ENCODE data around the gene DSG2. TPM values are rescaled to one million over a fixed set of nuclear protein-coding genes. Genes with fewer than 3 reads are reported as not detected.
"Not testable (repeated sequence)": the region's sequence is repeated elsewhere in the genome, so short reads cannot be mapped to it uniquely, and the experiment has no call there.

Gene DSG2
- total RNA-seq, 1 donor from 2014 or later = 37.1 TPM

GRCh38 chr18:31497404-31497835, 557 bp upstream of the DSG2 start:
- ATAC-seq (ENCODE audit: poor library complexity) (peak; percentile 50), DNase-seq (no peak)
- intact Hi-C loops (cut with DNase I) = loop anchor here (5.0 kb wide), 1 partner anchor 395 kb away; the partner anchor contains the start of gene DSC2

DNA sequence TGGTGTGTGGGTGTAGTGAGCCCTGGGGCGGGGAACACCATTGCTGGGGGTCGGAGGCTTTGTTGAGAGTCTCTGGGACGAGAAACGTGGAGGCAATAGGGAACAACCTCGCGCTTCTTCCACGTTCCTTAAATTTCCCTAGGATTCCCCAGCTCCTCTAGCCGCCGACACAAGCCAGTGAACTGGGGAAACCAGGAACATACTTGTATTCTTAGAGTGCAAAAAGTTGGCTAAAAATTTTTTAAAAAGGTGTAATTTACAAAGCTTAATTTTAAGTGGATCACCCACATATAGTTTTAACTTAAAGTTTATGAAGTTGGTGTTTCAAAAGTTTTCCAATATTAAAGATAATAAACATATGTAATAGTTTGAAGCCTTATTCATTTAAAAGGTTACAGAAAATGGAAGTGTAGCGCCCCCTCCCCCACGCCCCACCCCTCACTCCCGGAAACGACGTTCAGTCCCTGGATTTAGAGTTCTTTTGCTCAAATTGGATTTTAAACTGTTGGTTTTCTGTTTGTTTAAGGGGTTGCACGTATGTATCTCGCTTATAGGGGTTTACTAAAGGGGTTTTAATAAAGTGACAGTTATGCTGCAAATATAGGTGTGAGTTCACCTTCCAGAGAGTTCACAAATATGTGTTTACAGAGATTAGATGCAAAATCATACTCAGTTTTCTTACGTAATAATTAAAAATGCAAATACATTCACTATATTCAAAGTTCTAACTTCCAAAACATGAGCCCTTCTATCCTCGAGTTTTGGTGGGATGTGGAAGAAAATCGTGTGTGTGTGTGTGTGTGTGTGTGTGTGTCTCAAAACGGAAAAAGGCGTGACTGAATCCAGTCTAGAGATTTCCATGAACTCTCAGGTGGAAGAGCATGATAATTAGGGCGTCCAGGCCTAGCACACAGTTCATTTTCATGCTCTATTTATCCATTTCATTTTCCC, 872 bp downstream of the DSG2 start:
- DNase-seq = no peak
- intact Hi-C loops (cut with DNase I) = loop anchor here (5.0 kb wide), 1 partner anchor 397 kb away; the partner anchor contains the start of gene DSC2
- peak; percentile 28 for ATAC-seq (ENCODE audit: poor library complexity)

DNA sequence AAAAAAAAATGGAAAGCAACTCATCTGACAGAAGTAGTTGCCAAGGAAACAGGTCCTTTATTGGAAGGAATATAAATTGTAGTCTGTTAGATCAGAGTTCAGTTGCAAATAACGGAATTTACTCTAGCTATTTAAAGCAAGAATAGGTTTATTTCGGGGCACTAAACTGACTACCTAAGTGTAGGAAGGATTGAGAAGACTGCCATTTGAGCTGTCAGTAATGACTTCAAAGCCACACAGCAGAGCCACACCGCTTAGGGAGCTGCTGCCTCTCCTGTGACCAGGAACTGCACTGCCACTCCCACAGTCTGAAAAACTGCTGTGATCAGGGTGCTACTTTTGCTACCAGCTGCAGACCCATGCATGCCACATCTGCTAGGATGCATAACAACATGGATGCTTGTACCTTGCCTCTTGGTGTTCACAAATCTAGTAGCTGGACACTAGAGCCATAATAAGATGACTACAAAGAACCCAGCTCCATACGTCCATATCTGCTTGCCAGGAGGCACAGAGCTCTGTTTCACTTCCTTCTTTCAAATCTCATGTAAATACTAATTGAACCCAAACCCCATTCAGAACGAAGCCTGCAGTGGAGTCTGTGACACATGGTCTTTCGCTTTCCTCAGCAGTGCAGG, 2.2 kb downstream of the DSG2 start:
- ATAC-seq (ENCODE audit: poor library complexity) (no peak), DNase-seq (no peak)
- intact Hi-C loops (cut with DNase I) = loop anchor here (10.0 kb wide), 2 partner anchors 235 to 515 kb away; no protein-coding TSS in a partner anchor

DNA sequence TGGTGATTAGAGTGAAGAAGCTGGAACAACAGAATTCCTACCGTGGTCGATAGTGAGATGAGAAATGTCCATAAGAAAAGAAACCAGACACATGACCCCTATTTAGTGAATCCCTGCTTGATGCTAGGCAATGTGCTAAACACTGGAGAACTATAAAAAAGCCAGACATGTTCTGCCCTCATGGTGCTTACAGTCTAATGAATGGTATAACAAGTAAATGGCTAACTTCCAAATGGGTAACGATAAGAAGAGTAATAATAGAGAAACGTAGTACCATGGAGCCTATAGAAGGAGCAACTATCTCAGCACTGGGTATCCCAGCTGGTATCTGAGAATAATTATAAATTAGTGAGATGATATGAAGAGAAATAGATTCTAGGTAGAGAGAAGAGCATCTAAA, 5.0 kb downstream of the DSG2 start:
- ATAC-seq (ENCODE audit: poor library complexity) (no peak), DNase-seq (no peak)
- intact Hi-C loops (cut with DNase I) = loop anchor here (10.0 kb wide), 2 partner anchors 238 to 518 kb away; no protein-coding TSS in a partner anchor

GRCh38 chr18:31504455-31505147, 6.6 kb downstream of the DSG2 start:
- ATAC-seq (ENCODE audit: poor library complexity) (peak; percentile 15), DNase-seq (no peak)
- intact Hi-C loops (cut with DNase I) = loop anchor here (10.0 kb wide), 2 partner anchors 240 to 520 kb away; no protein-coding TSS in a partner anchor

- intact Hi-C loops (cut with DNase I) = loop anchor here (10.0 kb wide), 2 partner anchors 240 to 520 kb away; no protein-coding TSS in a partner anchor
- ATAC-seq (ENCODE audit: poor library complexity) (peak; percentile 29), DNase-seq (no peak)
Measured at GRCh38 chr18:31505156-31505555, 7.2 kb downstream of the DSG2 start.

DNA sequence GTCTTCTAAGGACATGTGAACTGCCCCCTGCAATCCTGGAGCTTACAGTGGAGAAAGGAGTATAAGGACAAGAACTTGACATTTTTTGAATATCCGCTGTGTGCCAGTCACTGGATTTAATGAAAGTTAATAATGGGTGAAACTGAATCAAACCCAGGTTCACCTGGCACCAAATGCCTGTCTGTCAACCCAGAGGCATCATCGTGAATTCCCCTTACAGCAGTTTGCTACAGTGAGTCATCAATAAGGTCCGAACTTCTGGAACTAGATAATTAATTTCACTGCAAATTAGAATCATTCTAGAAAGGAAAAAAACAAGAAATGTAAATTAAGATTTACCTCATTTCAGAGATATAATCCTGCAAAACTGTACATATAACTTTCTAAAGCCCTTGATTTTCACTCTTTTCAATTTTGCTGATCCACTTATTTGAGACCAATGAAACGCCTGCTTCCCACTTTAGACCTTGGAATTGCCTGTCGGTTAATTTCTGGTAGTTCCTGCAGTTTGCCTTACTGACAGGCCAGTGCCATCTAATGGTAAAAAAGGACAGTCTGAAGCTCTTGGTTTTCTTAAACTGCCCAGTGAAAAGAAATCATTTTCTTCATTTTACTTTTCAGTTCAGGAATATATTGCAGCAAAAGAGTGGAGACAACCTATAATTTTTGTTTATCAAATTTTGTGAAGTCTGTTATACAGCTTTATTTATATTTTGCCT, 8.2 kb downstream of the DSG2 start:
- intact Hi-C loops (cut with DNase I) = loop anchor here (10.0 kb wide), 2 partner anchors 241 to 521 kb away; no protein-coding TSS in a partner anchor
- ATAC-seq (ENCODE audit: poor library complexity) = peak; percentile 81
- DNase-seq = no peak

DNA sequence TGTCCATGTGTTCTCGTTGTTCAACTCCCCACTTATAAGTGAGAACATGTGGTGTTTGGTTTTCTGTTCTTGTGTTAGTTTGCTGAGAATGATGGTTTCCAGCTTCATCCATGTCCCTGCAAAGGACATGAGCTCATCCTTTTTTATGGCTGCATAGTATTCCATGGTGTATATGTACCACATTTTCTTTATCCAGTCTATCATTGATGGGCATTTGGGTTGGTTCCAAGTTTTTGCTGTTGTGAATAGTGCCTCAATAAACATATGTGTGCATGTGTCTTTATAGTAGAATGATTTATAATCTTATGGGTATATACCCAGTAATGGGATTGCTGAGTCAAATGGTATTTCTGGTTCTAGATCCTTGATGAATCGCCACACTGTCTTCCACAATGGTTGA, 9.1 kb downstream of the DSG2 start:
- not testable (repeated sequence) for ATAC-seq (ENCODE audit: poor library complexity); DNase-seq
- intact Hi-C loops (cut with DNase I) = loop anchor here (10.0 kb wide), 2 partner anchors 242 to 522 kb away; no protein-coding TSS in a partner anchor

- intact Hi-C loops (cut with DNase I) = loop anchor here (10.0 kb wide), 2 partner anchors 244 to 524 kb away; no protein-coding TSS in a partner anchor
- DNase-seq (no peak), ATAC-seq (ENCODE audit: poor library complexity) (no peak)
Measured at GRCh38 chr18:31508781-31509180, 10.8 kb downstream of the DSG2 start.

GRCh38 chr18:31509571-31509970, 11.6 kb downstream of the DSG2 start:
- ATAC-seq (ENCODE audit: poor library complexity) = no peak
- no peak for DNase-seq
- intact Hi-C loops (cut with DNase I) = loop anchor here (10.0 kb wide), 2 partner anchors 245 to 525 kb away; no protein-coding TSS in a partner anchor

DNA sequence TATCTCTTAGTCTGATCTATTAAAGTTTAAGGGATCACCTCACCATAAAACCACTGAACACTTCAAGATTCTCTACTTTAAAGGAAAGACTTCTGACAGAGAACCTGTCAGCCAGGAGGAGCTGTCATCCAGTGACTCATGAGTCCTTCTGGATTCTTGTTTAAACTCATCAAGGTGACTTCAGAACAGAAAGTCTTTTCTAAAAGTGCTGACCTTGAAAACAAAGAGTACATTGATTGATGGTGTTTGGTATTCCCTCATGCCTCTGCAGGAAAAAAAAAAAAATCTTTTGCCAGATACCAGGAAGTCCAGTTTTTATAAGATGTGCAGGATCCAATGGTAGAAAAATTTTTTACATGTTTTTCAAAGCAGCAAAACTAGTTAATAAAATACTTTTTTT, 12.3 kb downstream of the DSG2 start:
- DNase-seq = no peak
- ATAC-seq (ENCODE audit: poor library complexity) = no peak
- intact Hi-C loops (cut with DNase I) = no loop called here

- DNase-seq (no peak), ATAC-seq (ENCODE audit: poor library complexity) (peak; percentile 27)
- intact Hi-C loops (cut with DNase I) = no loop called here
Measured at GRCh38 chr18:31511098-31511497, 13.1 kb downstream of the DSG2 start.

DNA sequence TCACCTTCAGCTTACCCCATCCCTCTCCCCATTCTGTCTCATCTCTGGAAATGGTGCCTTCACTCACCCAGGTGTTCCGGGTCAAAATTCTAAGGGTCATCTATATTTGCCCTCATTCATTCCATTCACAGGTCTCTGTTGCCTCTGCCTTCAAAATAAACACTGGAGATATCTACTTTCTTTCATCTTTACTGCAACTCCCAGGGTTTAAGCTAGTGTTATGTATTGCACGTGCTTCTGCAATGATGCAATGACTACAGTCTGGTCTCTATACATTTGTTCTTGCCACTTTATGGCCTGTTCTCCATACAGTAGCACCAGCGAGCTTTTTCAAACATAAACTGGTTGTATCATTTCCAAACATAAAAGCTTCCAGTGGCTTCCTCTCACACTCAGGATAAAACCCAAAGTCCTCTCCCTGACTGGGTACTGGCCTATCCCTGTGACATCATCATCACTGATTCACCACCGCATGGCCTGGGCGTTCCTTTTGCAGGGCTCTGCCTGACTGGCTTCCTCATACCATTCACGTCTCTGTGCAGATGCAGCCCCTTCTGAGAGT, 14.3 kb downstream of the DSG2 start:
- intact Hi-C loops (cut with DNase I) = no loop called here
- no peak for DNase-seq
- peak; percentile 51 for ATAC-seq (ENCODE audit: poor library complexity)

GRCh38 chr18:31513189-31513935, 15.4 kb downstream of the DSG2 start:
- no peak for ATAC-seq (ENCODE audit: poor library complexity)
- no peak for DNase-seq
- intact Hi-C loops (cut with DNase I) = no loop called here

DNA sequence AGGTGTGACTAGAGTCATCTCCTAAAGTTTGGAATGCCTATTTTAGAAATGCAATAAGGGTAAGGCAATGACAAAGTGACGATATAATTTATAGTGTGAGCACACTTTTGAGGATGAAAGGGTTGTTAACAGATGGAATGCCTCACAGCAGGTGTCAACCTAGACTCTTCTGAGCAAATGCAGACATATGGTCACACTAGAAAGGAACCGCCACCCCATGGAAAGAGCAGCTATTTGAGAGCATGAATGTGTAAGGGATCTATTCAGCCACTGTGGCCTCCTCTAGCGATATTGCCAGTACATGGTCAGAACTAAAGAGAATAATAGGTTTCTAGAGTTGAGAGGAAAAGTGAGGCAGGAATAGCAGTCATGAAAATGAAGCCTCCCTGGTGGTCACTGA, 18.5 kb downstream of the DSG2 start:
- no peak for DNase-seq
- intact Hi-C loops (cut with DNase I) = no loop called here
- ATAC-seq (ENCODE audit: poor library complexity) = no peak

DNA sequence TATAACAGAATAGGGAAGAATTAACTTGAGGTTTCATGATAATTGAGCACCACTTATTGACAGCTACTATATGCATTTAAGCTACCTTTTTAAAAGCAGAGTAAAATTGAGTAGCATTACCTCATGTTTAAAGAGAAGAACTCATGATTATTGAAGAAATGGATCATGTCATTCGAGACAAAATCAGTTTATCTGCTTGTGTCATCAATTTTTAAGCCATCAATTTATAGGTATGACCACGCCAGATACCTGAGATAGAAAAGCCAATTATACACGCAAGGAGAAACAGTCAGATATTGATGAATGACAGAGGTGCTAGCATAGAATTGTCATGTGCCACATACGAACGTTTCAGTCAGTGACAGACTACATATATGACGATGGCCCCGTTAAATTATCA, 28.4 kb downstream of the DSG2 start:
- DNase-seq (no peak), ATAC-seq (ENCODE audit: poor library complexity) (no peak)
- intact Hi-C loops (cut with DNase I) = loop anchor here (10.0 kb wide), 1 partner anchor 442 kb away; no protein-coding TSS in a partner anchor

GRCh38 chr18:31533236-31533635, 35.3 kb downstream of the DSG2 start:
- ATAC-seq (ENCODE audit: poor library complexity) (no peak), DNase-seq (no peak)
- intact Hi-C loops (cut with DNase I) = no loop called here

Measured in Right ventricle myocardium superior (tissue), 1 donor.